Bronchial epithelial cell (primary cell): ENCODE results near the gene NLRP4. TPM values are rescaled to one million over a fixed set of nuclear protein-coding genes. Genes with fewer than 3 reads are reported as not detected.

ENCODE experiments used
- DNase-seq: peaks from one replicate; pipeline ENCODE4 v3.0.0-alpha.2; 2010; ENCODE audit warnings: low read depth
- FAIRE-seq: peaks from 2 replicates; lab custom pipeline; 2011; peaks lifted over from hg19 to GRCh38; lab: Jason Lieb, UNC
- H3K27me3 ChIP-seq: 2 replicates; pipeline ENCODE4 v1.5.1; 2011; ENCODE audit warnings: low read length; ENCODE audit not compliant: control insufficient read depth, insufficient read depth
- H3K36me3 ChIP-seq: 2 replicates; pipeline ENCODE4 v1.5.1; 2011; ENCODE audit warnings: low read length; ENCODE audit not compliant: control insufficient read depth, insufficient read depth
- H3K4me3 ChIP-seq: 2 replicates; pipeline ENCODE4 v1.5.1; 2011; ENCODE audit warnings: mild to moderate bottlenecking, low read depth, low read length, control low read depth
- total RNA-seq: library from RNA; depleted of rRNA; stranded (reverse); fragments of >200 nt; gene quantifications from 2 replicates; pipeline ENCODE4 v1.2.1, GENCODE V29; 2014
- TF ChIP-seq, protein P1 (sequence below): IDR thresholded peaks from 2 replicates; pipeline ENCODE4 v1.5.1; 2011; ENCODE audit warnings: mild to moderate bottlenecking, moderate library complexity, low read length, control low read depth, inconsistent platforms; ENCODE audit not compliant: insufficient read depth, severe bottlenecking

NLRP4 gene
- total RNA-seq, 1 donor from 2014 or later: not detected

DNA sequence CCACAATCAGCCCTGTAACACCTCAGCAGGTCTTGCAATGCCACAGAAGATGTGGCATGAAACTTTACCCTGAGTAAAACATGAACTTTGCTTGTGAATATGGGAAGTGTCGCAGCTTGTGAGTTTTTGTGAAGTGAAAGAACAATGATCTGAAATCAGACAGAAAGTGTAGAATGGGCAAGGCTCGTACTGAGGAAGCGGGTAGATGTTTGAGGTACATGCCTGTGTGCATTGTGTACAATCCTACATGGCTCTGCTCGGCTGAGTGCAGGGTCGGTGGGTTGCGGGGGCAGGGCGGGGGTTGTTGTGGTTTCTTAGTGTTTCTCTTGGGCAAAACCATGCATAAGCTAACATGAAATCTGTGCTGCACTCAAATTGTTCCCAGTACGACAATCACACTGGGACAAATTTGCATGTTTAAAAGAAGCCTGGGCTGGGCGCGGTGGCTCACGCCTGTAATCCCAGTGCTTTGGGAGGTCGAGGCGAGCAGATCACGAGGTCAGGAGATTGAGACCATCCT lies 94.7 kb downstream of the NLRP4 start:
- Histone ChIP-seq H3K27me3 (no peaks in the 10 kb centered on the region), H3K36me3 (no peaks in the 10 kb centered on the region), H3K4me3 (no peak overlapping the region)
- FAIRE-seq: no peak
- DNase-seq: no peak
- TF ChIP-seq, protein P1, sequence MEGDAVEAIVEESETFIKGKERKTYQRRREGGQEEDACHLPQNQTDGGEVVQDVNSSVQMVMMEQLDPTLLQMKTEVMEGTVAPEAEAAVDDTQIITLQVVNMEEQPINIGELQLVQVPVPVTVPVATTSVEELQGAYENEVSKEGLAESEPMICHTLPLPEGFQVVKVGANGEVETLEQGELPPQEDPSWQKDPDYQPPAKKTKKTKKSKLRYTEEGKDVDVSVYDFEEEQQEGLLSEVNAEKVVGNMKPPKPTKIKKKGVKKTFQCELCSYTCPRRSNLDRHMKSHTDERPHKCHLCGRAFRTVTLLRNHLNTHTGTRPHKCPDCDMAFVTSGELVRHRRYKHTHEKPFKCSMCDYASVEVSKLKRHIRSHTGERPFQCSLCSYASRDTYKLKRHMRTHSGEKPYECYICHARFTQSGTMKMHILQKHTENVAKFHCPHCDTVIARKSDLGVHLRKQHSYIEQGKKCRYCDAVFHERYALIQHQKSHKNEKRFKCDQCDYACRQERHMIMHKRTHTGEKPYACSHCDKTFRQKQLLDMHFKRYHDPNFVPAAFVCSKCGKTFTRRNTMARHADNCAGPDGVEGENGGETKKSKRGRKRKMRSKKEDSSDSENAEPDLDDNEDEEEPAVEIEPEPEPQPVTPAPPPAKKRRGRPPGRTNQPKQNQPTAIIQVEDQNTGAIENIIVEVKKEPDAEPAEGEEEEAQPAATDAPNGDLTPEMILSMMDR: no peak

Other genes with a start within 250 kb of the NLRP4 start
- 2.1 and 3.5 TPM in 2 replicates for gene FIZ1, start 237.0 kb upstream of the NLRP4 start, total RNA-seq
- 18.4 and 19.6 TPM in 2 replicates for gene ZNF524, start 236.3 kb upstream of the NLRP4 start, total RNA-seq
- 0.53 and 0.64 TPM in 2 replicates for gene ZNF865, start 230.9 kb upstream of the NLRP4 start, total RNA-seq
- gene ZNF784, start 212.0 kb upstream of the NLRP4 start, total RNA-seq: 5.0 and 5.1 TPM in 2 replicates
- gene ZNF580, start 195.5 kb upstream of the NLRP4 start, total RNA-seq: 2.4 and 2.7 TPM in 2 replicates
- 9.6 and 19.2 TPM in 2 replicates for gene ZNF581, start 192.9 kb upstream of the NLRP4 start, total RNA-seq
- gene CCDC106, start 188.3 kb upstream of the NLRP4 start, total RNA-seq: 2.6 and 2.9 TPM in 2 replicates
- 121 and 140 TPM in 2 replicates for gene U2AF2, start 181.5 kb upstream of the NLRP4 start, total RNA-seq
- 28.2 and 80.5 TPM in 2 replicates for gene EPN1, start 161.3 kb upstream of the NLRP4 start, total RNA-seq
- gene NLRP9, start 98.1 kb upstream of the NLRP4 start, total RNA-seq: not detected in 2 replicates
- not detected in 2 replicates for gene RFPL4A, start 77.4 kb upstream of the NLRP4 start, total RNA-seq
- not detected in 2 replicates for gene RFPL4AL1, start 67.4 kb upstream of the NLRP4 start, total RNA-seq
- not detected in 2 replicates for gene NLRP11, start 4.5 kb upstream of the NLRP4 start, total RNA-seq
- not detected in 2 replicates for gene NLRP13, start 95.8 kb downstream of the NLRP4 start, total RNA-seq
- not detected in 2 replicates for gene NLRP8, start 111.3 kb downstream of the NLRP4 start, total RNA-seq
- gene NLRP5, start 150.2 kb downstream of the NLRP4 start, total RNA-seq: not detected in 2 replicates